PC-3 (cell line): ENCODE results near the gene CHEK1.

Experiments used
- CTCF ChIP-seq: fragments of 300-600 bp; sonication (generic); conservative IDR thresholded peaks from 2 replicates; pipeline ENCODE4 v1.5.1; 2017; ENCODE audit warnings: antibody characterized with exemption, low read depth, mild to moderate bottlenecking, low read length
- EZH2 ChIP-seq: fragments of 300-600 bp; sonication (generic); IDR thresholded peaks from one replicate; pipeline ENCODE4 v1.6.1; 2017; ENCODE audit warnings: antibody characterized with exemption, mild to moderate bottlenecking, low read length; ENCODE audit not compliant: unreplicated experiment

- no peak for TF ChIP-seq CTCF
- no peak for TF ChIP-seq EZH2
Observed at GRCh38 chr11:125624756-125625213, at the start of gene CHEK1.
